UCSD-AML1 (cell line): ENCODE results near the gene IQCB1.
"Not testable (repeated sequence)": the region's sequence is repeated elsewhere in the genome, so short reads cannot be mapped to it uniquely, and the experiment has no call there.

Source experiments
- DNase-seq: peaks from one replicate; lab custom pipeline; 2025; ENCODE audit not compliant: unreplicated experiment; lab: John Stamatoyannopoulos, UW

Gene IQCB1

DNA sequence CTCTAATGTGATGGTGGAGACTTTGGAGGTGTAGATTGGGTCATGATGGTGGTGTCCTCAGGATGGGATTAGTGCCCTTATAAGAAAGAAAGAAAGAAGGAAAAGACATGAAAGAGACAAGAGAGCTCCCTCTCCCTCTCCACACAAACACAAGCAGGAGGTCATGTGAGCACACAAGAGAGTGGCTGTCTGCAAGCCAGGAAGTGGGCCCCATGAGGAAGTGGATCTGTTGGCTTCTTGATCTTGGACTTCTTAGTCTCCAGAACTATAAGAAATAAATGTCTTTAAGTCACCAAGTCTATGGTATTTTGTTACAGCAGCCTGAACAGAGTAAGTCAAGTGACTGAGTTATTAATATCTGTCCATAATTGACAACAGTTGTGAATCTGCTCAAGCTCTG, 17.1 kb downstream of the IQCB1 start:
- no peak for DNase-seq

DNA sequence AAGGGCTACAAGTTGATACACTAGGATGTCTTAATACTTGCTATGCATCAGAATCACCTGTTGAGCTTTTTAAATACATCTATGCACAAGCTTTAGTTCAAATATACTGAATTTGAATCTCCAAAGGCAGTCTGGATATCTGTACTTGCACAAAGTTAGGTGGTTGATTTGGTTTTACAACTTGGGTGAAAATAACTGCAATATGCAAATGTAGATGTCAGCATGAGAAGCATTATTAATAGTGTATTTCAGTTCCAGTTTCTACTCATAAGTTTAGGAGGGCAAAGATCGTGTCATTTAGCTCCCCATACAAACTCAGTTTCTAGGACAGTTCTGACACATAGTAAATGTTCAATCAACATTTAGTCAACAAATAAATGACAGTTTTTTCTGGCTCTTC, 25.6 kb downstream of the IQCB1 start:
- no peak for DNase-seq

DNA sequence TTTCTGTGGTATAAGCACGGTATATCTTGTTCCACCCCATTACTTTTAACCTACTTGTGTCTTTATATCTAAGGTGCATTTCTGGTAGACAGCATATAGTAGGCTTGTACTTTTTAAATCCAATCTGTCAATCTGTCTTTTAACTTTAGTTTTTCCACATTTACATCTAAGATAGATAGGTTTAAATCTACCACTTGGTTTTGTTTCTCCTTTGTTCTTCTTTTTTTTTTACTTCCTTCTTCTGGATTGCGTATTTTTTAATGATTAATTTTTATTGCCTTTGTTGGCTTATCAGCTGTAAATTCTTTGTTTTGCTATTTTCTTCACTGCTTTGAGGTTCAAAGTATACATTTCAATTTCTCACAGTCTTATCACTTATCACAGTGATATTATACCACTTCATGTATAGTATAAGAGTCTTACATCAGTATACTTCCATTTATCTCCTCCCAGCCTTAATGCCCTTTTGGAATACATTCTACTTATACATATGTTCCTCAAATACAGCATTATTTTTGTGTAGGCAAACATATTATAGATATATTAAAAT, 31.0 kb downstream of the IQCB1 start:
- no peak for DNase-seq

- DNase-seq = no peak
Measured at GRCh38 chr3:121800906-121801305, 34.0 kb downstream of the IQCB1 start.

- no peak for DNase-seq
Measured at GRCh38 chr3:121796970-121797369, 37.9 kb downstream of the IQCB1 start.

DNA sequence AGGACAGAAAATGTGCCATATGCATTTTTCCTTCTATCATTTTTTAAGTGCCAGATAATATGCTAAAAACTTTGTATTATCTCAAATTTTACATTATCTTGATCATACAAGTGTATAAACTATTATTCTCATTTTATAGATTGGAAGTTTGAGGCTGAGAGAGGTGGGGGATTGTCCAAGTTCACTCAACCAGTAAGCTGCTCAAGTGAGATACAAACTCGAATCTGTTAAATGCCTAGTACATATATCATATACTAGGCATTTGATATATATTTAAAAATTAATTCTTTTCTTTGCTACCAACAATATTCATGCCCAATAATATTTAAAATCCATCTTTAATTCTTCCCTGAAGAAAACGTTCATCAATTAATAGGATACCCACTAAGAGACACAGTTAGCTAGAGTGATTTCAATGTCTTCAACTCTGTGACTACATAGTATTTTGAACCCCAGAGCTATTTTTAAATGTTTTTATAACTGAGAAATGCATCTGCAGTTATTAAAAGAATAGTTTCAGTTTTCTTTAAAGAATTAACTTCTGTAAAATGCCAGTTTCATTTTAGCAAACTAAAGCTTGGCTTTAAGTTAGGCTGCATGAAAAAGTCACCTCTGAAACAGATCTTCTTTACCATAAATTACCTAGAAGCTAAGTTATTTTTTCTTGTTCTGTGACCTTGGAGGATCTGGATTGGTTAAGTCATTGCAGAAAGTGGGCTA, 40.4 kb downstream of the IQCB1 start:
- DNase-seq = no peak

DNA sequence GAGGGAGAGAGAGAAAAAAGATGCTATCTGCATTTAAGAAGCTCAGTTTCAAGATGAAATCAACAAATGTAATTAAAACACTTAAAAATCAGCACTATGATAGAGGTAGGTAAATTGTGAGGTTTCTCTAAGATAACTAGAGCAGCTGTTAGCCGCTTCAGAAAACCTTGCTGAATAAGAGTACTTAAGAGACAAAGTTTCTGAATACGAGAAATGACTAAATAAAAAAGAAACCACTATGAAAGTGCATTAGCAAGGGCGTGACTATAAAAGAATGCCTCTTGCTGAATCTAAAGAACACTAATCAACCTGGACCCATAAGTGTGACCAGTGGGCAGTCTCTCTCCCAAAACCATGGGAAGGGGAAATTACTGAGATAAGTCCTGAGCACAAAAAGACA, 41.8 kb downstream of the IQCB1 start:
- DNase-seq = no peak

DNA sequence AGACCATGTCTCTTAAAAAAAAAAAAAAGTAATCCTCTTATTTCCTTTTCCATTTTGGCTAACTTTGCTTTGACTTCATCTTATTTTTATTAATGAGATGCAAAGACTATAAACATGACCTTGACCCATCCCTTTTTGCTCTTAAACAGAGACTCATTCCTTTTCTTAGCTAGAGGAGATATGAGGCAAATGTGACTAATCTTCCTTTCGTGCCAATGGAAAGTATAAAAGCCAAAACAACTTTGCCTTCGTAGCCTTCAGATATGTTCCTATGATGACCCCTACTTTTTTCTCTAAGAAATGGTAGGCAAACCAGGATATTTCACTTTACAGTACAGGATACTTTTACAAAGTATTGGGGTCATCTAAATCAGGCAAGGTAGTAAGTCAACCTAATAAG, 48.4 kb downstream of the IQCB1 start:
- no peak for DNase-seq

DNA sequence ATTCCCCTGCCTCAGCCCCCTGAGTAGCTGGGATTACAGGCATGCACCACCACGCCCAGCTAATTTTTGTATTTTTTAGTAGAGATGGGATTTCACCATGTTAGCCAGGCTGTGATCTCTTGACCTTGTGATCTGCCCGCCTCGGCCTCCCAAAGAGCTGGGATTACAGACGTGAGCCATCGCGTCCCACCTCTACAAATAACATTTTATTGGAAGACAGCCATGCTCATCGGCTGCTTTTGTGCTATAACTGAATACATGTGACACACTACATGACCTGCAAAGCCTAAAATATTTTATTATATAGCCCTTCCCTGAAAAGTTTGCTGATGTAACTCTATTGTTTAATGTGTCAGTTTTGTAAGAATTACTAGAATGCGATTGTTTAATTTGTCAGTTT, 52.1 kb downstream of the IQCB1 start:
- DNase-seq = not testable (repeated sequence)

GRCh38 chr3:121781611-121782010, 53.2 kb downstream of the IQCB1 start:
- DNase-seq = no peak

- not testable (repeated sequence) for DNase-seq
Measured at GRCh38 chr3:121775095-121775494, 59.8 kb downstream of the IQCB1 start.

- no peak for DNase-seq
Measured at GRCh38 chr3:121769246-121769645, 65.6 kb downstream of the IQCB1 start.

GRCh38 chr3:121768452-121768851, 66.4 kb downstream of the IQCB1 start:
- no peak for DNase-seq

DNA sequence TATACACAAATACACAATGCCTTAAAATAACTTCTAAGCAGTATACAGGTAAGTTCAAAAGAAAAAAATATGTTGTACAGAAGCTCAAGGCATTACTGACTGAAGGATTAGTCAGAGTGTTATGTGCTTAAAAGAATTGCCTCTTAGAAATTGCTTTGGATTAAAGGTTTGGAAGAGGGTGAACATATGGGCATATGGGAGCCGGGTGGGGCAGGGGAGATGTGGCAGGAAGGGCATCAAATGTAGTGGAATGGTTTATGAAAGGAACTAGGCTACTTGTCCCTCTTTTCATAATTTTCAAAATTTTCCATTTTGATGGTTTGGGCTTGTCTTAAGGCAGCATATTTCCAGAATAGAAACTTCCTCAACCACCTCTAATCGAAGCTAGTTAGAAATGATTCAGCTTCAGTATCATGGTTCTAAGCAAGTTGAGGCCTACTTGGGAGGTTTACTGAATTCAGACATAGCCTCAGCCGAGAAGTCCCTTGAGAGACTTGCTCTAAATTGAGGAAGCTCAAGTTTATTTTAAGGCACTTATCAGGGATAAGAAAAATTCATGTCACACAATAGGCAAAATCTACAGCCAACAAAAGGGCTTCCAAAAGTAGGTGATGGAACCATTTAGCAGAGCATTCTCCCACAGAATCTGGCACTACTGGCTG, 75.2 kb downstream of the IQCB1 start:
- no peak for DNase-seq

DNA sequence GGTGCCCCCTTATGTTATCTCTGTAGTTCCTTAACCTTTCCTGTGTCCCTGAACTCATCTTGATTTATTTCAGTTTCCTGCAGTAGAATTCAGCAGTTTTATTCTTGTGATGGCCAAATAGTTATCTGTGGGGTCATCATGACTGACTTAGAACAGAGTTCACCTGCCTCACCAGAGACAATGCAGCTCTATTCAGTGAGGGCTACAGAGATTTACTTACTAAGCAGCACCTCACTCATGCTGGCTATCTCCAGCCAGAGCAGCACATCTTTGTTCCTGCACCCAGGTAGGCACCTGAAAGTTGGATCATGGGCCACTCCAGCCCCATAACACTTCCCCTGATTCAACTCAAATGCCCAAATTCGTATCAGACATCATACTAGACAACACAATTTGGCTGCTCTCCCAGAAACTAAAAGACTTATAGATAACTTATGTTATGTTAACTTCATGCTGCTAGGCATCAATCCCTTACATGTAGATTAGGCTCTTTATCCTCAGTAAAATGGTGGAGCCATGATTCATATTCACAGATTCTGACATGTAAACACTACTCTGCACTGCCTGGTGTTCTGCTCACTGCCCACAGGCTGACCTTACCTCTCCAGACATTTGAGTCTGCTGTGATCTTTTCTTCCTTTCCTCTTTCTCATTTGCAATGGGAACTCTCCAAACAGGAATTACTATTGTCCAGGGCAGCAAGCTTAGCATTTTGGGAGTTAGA, 76.0 kb downstream of the IQCB1 start:
- DNase-seq = no peak

DNA sequence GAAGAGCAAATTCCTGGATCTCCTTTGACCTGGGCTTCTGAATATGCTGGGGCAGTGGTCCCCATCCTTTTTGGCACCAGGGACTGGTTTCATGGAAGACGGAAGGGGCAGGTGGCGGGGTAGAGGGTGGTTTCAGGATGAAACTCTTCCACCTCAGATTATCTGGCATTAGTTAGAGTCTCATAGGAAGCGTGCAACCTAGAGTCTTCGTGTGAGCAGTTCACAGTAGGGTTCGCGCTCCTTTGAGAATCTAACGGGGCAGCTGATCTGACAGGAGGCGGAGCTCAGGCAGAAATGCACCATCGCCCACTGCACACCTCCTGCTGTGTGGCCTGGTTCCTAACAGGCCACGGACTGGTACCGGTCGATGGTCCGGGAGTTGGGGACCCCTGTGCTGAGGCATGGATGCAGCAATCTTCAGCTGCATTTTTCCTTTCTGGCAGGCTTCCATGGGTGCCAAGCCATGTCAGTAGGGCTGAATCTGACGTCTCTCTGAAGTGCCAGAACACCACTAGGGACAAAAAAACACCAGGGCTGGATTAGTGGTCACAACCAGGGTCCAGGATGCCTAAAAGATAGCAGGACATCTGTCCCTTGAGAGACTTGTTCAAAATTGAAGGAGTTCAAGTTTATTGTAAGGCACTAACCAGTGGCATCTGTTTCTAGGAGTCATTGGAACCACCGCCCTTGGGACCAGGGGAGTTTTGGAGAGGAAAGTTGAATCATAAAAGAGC, 76.9 kb downstream of the IQCB1 start:
- no peak for DNase-seq

DNA sequence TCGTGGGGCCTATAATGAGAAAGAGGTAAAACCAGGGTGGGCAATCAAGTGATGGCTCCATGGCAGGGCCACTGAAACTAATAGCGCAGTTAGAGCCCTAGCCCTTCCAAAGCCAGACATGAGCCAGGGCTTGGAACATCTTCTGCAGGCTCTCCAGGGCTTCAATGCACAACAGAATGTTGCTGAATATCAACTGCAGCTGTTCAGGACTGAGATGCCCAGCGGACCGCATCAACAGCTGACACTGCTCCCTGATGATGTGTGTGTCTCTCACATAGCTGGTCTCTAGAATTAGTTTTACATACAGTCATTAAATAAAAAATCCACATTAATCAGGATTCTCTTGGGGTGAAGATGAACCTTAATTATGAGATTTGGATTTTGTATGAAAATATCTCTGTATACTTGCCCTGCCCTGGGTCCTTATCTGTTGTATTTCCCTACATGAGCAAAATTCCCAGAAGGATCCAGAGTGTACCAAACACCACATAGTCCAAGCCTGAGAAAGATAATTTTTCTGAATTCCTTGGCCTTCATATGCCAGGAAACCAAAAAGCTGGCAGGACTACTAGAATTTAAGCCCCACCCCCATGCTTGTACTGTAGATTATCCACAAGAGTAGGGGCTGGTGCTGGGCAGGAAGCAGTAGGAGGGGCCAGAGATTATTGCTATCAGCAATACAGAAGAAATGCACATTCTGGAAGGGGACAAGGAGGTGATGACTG, 77.6 kb downstream of the IQCB1 start:
- no peak for DNase-seq

DNA sequence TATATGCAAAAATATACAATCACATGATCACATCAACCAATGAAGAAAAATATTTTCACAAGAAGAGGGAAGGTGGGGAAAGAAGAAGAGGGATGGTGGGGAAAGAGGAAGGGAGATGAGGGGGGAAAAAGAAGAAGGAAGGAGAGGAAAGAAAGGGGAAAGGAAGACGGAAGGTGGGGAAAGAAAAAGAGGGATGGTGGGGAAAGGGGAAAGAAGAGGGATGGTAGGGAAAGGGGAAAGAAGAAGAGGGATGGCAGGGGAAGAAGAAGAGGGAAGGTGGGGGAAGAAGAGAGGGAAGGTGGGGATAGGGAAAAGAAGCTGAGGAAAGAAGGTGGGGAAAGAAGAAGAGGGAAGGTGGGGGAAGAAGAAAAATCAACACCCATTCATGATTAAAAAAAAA, 82.1 kb downstream of the IQCB1 start:
- no peak for DNase-seq

DNA sequence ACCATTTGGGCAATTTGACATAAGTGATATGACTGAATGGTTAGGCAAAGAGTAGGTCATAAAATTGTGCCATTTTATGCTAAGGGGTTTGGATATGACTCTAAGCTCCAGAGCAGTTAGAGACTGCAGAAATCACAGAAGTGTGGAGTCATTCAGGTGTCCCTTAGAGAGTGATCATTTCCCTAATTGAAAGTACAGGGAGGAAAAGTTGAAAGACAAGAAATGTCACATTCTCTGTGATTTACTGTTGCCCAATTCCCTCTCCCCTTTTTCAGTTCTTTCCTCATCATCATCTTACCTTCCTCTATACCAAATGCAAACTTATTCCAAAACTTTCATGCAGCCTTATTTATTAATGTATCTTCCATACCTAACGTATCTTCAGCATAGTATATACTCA, 82.6 kb downstream of the IQCB1 start:
- no peak for DNase-seq

GRCh38 chr3:121750087-121750415, 84.8 kb downstream of the IQCB1 start:
- no peak for DNase-seq
